ENCODE measurements around the gene NBEA.

NBEA gene

DNA sequence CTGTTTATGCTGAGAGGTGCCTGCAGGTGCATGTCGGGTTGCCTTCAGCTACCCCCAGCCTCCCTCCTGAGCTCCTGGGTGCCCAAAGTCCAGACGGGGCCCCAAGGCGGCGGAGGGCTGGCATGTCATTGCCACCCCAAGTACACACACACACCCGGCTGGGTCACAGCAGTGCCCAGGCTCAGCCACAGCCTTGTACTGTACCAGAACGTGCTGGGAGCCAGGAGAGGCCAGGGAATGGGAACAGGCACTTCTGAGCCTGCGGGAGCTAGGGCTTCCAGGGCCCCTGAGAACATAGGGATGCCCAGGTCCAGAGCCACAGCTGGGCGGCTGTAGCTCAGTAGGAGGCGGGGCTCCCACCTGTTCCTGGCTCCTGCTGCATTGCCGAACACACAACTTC lies 585.4 kb downstream of the NBEA start:
- Histone ChIP-seq H2BK5ac (ENCODE audit: low read depth, low read length, poor library complexity) (no peak overlapping the region), H2BK120ac (ENCODE audit: insufficient read depth, low read length, poor library complexity) (no peak overlapping the region), H2AFZ (ENCODE audit: insufficient read depth, low read length, poor library complexity) (no peak overlapping the region), H3K4me3 (ENCODE audit: low read depth, low read length) (no peak overlapping the region), H3K4me2 (ENCODE audit: low read length) (no peak overlapping the region), H4K91ac (ENCODE audit: low read depth, low read length) (no peak overlapping the region), H3K18ac (ENCODE audit: low read length) (no peak overlapping the region), H3K36me3 (ENCODE audit: control insufficient read depth in 1 of 2, insufficient read depth in 2 of 2, low read length in 2 of 2) (no peaks in the 10 kb centered on the region), H3K23ac (ENCODE audit: low read length) (no peak overlapping the region), H3K14ac (ENCODE audit: low read length) (no peak overlapping the region), H3K79me2 (ENCODE audit: control insufficient read depth, insufficient read depth, low read length, poor library complexity) (no peaks in the 10 kb centered on the region), H4K12ac (ENCODE audit: low read depth, low read length) (no peak overlapping the region), H3K9ac (ENCODE audit: low read length) (no peak overlapping the region), H3K79me1 (ENCODE audit: low read length) (no peaks in the 10 kb centered on the region), H3K9me3 (ENCODE audit: insufficient read depth, low read depth, low read length) (no peaks in the 10 kb centered on the region), H3K4ac (ENCODE audit: low read depth, low read length) (no peak overlapping the region), H2BK12ac (ENCODE audit: low read length) (no peak overlapping the region), H4K8ac (ENCODE audit: low read depth, low read length) (no peak overlapping the region), H3K27ac (ENCODE audit: low read depth, low read length) (no peak overlapping the region), H3K27me3 (ENCODE audit: insufficient read depth, low read length) (no peaks in the 10 kb centered on the region), H3K4me1 (ENCODE audit: control insufficient read depth in 1 of 2, insufficient read depth in 2 of 2, low read length in 2 of 2) (no peaks in the 10 kb centered on the region), H2AK5ac (ENCODE audit: low read length) (no peak overlapping the region)
- no CpG with 5 or more reads among the region's 10 CpGs for WGBS (ENCODE audit: extremely low coverage, insufficient coverage, insufficient read length)
- no peak for DNase-seq

DNA sequence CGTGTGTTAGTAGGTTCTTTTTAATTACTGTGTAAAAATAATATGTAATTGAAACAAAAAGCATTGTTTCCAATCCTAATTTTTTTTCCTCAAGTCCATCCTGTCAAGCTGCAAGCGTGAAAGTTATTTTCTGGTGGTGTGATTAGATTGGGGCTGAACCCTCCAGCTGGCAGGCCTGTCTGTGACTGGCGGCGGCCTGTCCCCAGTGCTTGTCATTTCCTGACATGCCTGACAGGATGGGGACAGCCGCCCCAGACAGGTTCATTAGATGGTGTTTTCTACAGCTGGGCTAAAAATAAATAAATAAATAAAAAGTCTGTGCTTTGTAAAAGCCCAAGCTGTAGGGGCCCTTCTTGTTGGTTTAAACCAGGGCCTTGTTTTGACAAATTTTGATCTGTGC lies 588.1 kb downstream of the NBEA start:
- Histone ChIP-seq H3K18ac (ENCODE audit: low read length) (no peak overlapping the region), H2BK120ac (ENCODE audit: insufficient read depth, low read length, poor library complexity) (no peak overlapping the region), H3K27me3 (ENCODE audit: insufficient read depth, low read length) (no peaks in the 10 kb centered on the region), H2BK12ac (ENCODE audit: low read length) (no peak overlapping the region), H4K8ac (ENCODE audit: low read depth, low read length) (no peak overlapping the region), H3K27ac (ENCODE audit: low read depth, low read length) (no peak overlapping the region), H3K4me3 (ENCODE audit: low read depth, low read length) (no peak overlapping the region), H4K91ac (ENCODE audit: low read depth, low read length) (no peak overlapping the region), H3K23ac (ENCODE audit: low read length) (no peak overlapping the region), H2AFZ (ENCODE audit: insufficient read depth, low read length, poor library complexity) (no peak overlapping the region), H2AK5ac (ENCODE audit: low read length) (no peak overlapping the region), H3K4me1 (ENCODE audit: control insufficient read depth in 1 of 2, insufficient read depth in 2 of 2, low read length in 2 of 2) (peaks cover 0 to 3% of the 10 kb centered on the region in 2 experiments), H3K9me3 (ENCODE audit: insufficient read depth, low read depth, low read length) (no peaks in the 10 kb centered on the region), H3K9ac (ENCODE audit: low read length) (no peak overlapping the region), H3K36me3 (ENCODE audit: control insufficient read depth in 1 of 2, insufficient read depth in 2 of 2, low read length in 2 of 2) (no peaks in the 10 kb centered on the region), H3K4ac (ENCODE audit: low read depth, low read length) (no peak overlapping the region), H3K4me2 (ENCODE audit: low read length) (no peak overlapping the region), H3K79me1 (ENCODE audit: low read length) (no peaks in the 10 kb centered on the region), H3K79me2 (ENCODE audit: control insufficient read depth, insufficient read depth, low read length, poor library complexity) (no peaks in the 10 kb centered on the region), H2BK5ac (ENCODE audit: low read depth, low read length, poor library complexity) (no peak overlapping the region), H4K12ac (ENCODE audit: low read depth, low read length) (no peak overlapping the region), H3K14ac (ENCODE audit: low read length) (no peak overlapping the region)
- no peak for DNase-seq
- WGBS (ENCODE audit: extremely low coverage, insufficient coverage, insufficient read length), result no CpG with 5 or more reads among the region's 5 CpGs

DNA sequence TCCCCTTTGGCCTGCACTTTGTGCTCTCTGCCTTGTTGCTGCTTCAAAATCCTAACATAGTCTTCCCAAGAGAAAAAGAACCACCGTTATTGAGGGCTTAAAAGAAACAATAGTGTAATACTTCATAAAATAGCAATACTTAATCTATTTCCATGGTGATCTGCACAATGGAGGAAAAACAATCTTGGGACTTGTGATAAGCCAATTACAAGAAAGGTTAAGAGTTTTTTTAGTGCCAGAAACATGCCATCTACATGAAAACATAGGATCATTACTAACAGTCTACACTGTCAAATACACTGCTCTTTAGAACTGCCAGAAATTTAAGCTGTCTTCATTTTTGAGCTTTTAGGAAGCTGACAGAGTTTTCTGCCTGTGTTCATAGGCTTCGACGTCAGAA lies 588.5 kb downstream of the NBEA start:
- Histone ChIP-seq H4K91ac (ENCODE audit: low read depth, low read length) (no peak overlapping the region), H2AFZ (ENCODE audit: insufficient read depth, low read length, poor library complexity) (no peak overlapping the region), H4K12ac (ENCODE audit: low read depth, low read length) (no peak overlapping the region), H3K9ac (ENCODE audit: low read length) (no peak overlapping the region), H3K36me3 (ENCODE audit: control insufficient read depth in 1 of 2, insufficient read depth in 2 of 2, low read length in 2 of 2) (no peaks in the 10 kb centered on the region), H3K23ac (ENCODE audit: low read length) (no peak overlapping the region), H3K79me1 (ENCODE audit: low read length) (no peaks in the 10 kb centered on the region), H3K79me2 (ENCODE audit: control insufficient read depth, insufficient read depth, low read length, poor library complexity) (no peaks in the 10 kb centered on the region), H3K4me2 (ENCODE audit: low read length) (no peak overlapping the region), H3K18ac (ENCODE audit: low read length) (no peak overlapping the region), H2BK120ac (ENCODE audit: insufficient read depth, low read length, poor library complexity) (no peak overlapping the region), H2BK5ac (ENCODE audit: low read depth, low read length, poor library complexity) (no peak overlapping the region), H3K27ac (ENCODE audit: low read depth, low read length) (no peak overlapping the region), H2BK12ac (ENCODE audit: low read length) (no peak overlapping the region), H2AK5ac (ENCODE audit: low read length) (no peak overlapping the region), H3K4ac (ENCODE audit: low read depth, low read length) (no peak overlapping the region), H3K27me3 (ENCODE audit: insufficient read depth, low read length) (no peaks in the 10 kb centered on the region), H4K8ac (ENCODE audit: low read depth, low read length) (no peak overlapping the region), H3K14ac (ENCODE audit: low read length) (no peak overlapping the region), H3K4me1 (ENCODE audit: control insufficient read depth in 1 of 2, insufficient read depth in 2 of 2, low read length in 2 of 2) (peaks cover 0 to 3% of the 10 kb centered on the region in 2 experiments), H3K9me3 (ENCODE audit: insufficient read depth, low read depth, low read length) (no peaks in the 10 kb centered on the region), H3K4me3 (ENCODE audit: low read depth, low read length) (no peak overlapping the region)
- no CpG with 5 or more reads among the region's 3 CpGs for WGBS (ENCODE audit: extremely low coverage, insufficient coverage, insufficient read length)
- DNase-seq, result no peak

DNA sequence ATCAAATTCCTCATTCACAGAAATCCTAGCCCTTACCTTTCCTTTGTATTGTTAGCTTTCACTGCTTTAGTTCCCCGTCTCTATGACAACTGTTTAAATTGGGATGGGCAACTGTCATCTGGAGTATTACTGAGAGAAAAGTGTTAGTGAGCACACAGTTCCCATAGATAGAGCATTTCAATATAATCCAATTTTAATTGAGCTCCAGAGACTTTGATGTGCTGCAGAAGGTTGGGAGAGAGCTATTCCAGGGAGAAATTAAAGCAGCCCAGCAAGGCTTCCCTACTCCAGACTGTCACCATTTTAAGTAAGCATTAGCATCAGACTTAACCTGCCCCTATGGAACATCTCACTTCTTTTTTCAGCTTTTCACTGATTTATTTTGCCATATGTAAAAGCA lies 589.5 kb downstream of the NBEA start:
- Histone ChIP-seq H4K12ac (ENCODE audit: low read depth, low read length) (no peak overlapping the region), H2BK5ac (ENCODE audit: low read depth, low read length, poor library complexity) (no peak overlapping the region), H2BK12ac (ENCODE audit: low read length) (no peak overlapping the region), H3K27ac (ENCODE audit: low read depth, low read length) (no peak overlapping the region), H3K18ac (ENCODE audit: low read length) (no peak overlapping the region), H2AFZ (ENCODE audit: insufficient read depth, low read length, poor library complexity) (no peak overlapping the region), H3K4me3 (ENCODE audit: low read depth, low read length) (no peak overlapping the region), H3K4me1 (ENCODE audit: control insufficient read depth in 1 of 2, insufficient read depth in 2 of 2, low read length in 2 of 2) (peaks cover 0 to 3% of the 10 kb centered on the region in 2 experiments), H3K79me2 (ENCODE audit: control insufficient read depth, insufficient read depth, low read length, poor library complexity) (no peaks in the 10 kb centered on the region), H2BK120ac (ENCODE audit: insufficient read depth, low read length, poor library complexity) (no peak overlapping the region), H3K4me2 (ENCODE audit: low read length) (no peak overlapping the region), H3K9me3 (ENCODE audit: insufficient read depth, low read depth, low read length) (no peaks in the 10 kb centered on the region), H3K14ac (ENCODE audit: low read length) (no peak overlapping the region), H4K8ac (ENCODE audit: low read depth, low read length) (no peak overlapping the region), H3K9ac (ENCODE audit: low read length) (no peak overlapping the region), H4K91ac (ENCODE audit: low read depth, low read length) (no peak overlapping the region), H3K36me3 (ENCODE audit: control insufficient read depth in 1 of 2, insufficient read depth in 2 of 2, low read length in 2 of 2) (no peaks in the 10 kb centered on the region), H3K4ac (ENCODE audit: low read depth, low read length) (no peak overlapping the region), H3K27me3 (ENCODE audit: insufficient read depth, low read length) (no peaks in the 10 kb centered on the region), H3K23ac (ENCODE audit: low read length) (no peak overlapping the region), H3K79me1 (ENCODE audit: low read length) (no peaks in the 10 kb centered on the region), H2AK5ac (ENCODE audit: low read length) (no peak overlapping the region)
- no peak for DNase-seq
- no CpG with 5 or more reads among the region's 1 CpG for WGBS (ENCODE audit: extremely low coverage, insufficient coverage, insufficient read length)
